ENCODE results near the gene SCLY.

SCLY gene

GRCh38 chr2:238116298-238117198, 55.7 kb downstream of the SCLY start:
- H3K4me3 ChIP-seq (ENCODE audit: low read depth, low read length), result no peak overlapping the region
- TF ChIP-seq, protein P1, sequence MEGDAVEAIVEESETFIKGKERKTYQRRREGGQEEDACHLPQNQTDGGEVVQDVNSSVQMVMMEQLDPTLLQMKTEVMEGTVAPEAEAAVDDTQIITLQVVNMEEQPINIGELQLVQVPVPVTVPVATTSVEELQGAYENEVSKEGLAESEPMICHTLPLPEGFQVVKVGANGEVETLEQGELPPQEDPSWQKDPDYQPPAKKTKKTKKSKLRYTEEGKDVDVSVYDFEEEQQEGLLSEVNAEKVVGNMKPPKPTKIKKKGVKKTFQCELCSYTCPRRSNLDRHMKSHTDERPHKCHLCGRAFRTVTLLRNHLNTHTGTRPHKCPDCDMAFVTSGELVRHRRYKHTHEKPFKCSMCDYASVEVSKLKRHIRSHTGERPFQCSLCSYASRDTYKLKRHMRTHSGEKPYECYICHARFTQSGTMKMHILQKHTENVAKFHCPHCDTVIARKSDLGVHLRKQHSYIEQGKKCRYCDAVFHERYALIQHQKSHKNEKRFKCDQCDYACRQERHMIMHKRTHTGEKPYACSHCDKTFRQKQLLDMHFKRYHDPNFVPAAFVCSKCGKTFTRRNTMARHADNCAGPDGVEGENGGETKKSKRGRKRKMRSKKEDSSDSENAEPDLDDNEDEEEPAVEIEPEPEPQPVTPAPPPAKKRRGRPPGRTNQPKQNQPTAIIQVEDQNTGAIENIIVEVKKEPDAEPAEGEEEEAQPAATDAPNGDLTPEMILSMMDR (IDR thresholded peaks at IDR 0.05; ENCODE audit: insufficient read depth, low read length, missing control alignments), result no peak
- CTCF ChIA-PET, result no interaction called here
- DNase-seq (ENCODE audit: low read depth, low spot score), result no peak
- POLR2A ChIA-PET, result no interaction called here

DNA sequence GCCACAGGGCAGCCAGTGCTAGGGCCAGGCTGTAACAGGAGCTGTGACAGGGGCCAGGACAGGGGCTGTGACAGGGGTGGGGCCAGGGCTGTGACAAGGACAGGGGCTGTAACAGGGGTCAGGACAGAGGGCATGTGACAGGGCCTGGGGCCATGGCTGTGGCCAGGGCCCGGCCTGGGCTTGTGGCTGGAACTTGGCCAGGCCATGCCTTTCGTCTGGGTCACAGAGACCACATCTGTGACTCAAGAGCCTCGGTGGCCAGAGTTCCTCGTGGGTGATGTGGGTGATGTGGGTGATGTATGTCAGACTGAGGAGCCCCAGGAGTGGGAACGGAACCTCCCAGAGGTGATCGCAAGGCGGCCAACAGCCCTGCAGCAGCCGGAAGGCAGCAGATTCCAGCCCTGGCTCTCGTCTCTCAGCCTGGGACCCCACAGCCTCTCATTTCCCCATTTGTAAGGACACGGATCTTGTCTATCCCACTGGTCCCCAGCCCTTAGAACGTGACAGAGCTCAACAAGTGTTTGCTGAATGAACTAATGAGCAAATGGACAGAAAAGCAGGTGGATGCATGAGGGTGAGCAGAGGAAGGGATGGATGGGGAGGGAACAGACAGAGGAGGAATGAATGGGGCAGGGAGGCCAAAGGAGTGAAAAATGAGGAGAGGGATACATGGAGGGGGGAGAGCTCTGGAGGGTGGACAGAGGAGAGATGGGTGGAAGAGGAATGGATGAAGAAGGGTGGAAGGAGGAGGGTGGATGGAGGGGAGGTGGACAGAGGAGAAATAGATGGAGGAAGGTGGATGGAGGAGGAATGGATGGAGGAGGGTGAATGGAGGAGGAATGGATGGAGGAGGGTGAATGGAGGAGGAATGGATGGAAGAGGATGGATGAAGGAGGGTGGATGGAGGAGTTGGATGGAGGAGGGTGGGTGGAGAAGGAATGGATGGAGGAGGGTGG, 56.7 kb downstream of the SCLY start:
- DNase-seq (ENCODE audit: low read depth, low spot score), result no peak
- ChIA-PET POLR2A (no interaction called here), CTCF (no interaction called here)
- TF ChIP-seq, protein P1 (IDR thresholded peaks at IDR 0.05; ENCODE audit: insufficient read depth, low read length, missing control alignments), result no peak
- H3K4me3 ChIP-seq (ENCODE audit: low read depth, low read length), result no peak overlapping the region

- TF ChIP-seq, protein P1 (IDR thresholded peaks at IDR 0.05; ENCODE audit: insufficient read depth, low read length, missing control alignments), result no peak
- no peak overlapping the region for H3K4me3 ChIP-seq (ENCODE audit: low read depth, low read length)
- POLR2A ChIA-PET, result interaction anchor here (0.6 kb wide), 1 partner anchor 18 kb away, joined by 3 read pairs; no protein-coding TSS in a partner anchor
- DNase-seq (ENCODE audit: low read depth, low spot score), result no peak
- CTCF ChIA-PET, result interaction anchor here (0.7 kb wide), 1 partner anchor 9 kb away, joined by 3 read pairs; no protein-coding TSS in a partner anchor
Observed at GRCh38 chr2:238119756-238120462, 59.1 kb downstream of the SCLY start.

- no peak overlapping the region for H3K4me3 ChIP-seq (ENCODE audit: low read depth, low read length)
- POLR2A ChIA-PET, result interaction anchor here (0.6 kb wide), 1 partner anchor 17 kb away, joined by 3 read pairs; no protein-coding TSS in a partner anchor
- no peak for DNase-seq (ENCODE audit: low read depth, low spot score)
- CTCF ChIA-PET, result no interaction called here
- TF ChIP-seq, protein P1 (IDR thresholded peaks at IDR 0.05; ENCODE audit: insufficient read depth, low read length, missing control alignments), result no peak
Observed at GRCh38 chr2:238120463-238121298, 59.9 kb downstream of the SCLY start.

DNA sequence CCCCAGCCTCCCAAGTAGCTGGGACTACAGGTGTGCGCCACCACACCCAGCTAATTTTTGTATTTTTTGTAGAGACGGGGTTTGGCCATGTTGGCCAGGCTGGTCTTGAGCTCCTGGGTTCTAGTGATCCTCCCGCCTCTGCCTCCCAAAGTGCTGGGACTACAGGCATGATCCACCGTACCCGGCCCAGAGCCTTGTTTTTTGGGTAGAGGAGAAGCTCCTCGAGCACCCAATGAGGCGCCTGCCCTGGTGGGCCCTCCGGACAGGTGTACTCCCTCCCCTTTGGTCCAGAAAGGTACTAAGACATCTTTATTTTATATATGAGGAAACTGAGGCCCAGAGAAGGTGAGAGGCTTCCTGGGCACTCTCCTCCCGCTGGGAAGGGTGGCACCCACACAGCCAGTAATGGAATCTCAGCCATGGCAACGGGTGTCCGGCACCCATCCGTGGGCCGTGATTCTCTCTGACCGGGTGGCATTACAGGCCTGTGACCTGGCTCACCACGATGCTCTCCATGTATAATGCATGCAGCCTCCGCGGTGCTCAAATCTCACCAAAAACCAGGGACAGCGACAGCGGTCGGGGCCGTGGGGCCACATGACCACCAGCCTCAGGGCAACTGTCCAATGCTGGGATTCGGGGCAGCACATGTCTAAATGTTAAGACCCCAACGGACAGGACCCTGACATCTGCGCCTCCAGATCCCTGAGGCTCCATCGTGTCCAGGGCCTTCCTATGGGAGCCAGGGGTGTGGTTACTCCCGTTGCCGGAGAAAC, 60.9 kb downstream of the SCLY start:
- ChIA-PET CTCF (no interaction called here), POLR2A (no interaction called here)
- DNase-seq (ENCODE audit: low read depth, low spot score), result no peak
- TF ChIP-seq, protein P1 (IDR thresholded peaks at IDR 0.05; ENCODE audit: insufficient read depth, low read length, missing control alignments), result no peak
- H3K4me3 ChIP-seq (ENCODE audit: low read depth, low read length), result no peak overlapping the region
